GM23338 (cell line): ENCODE measurements around the gene RSRC2. TPM values are rescaled to one million over a fixed set of nuclear protein-coding genes. Genes with fewer than 3 reads are reported as not detected.

ENCODE experiments used
- CREB1 ChIP-seq: fragments of 250-450 bp; sonication (Bioruptor Pico); IDR thresholded peaks from 2 replicates; pipeline ENCODE4 v1.5.0; 2020; ENCODE audit warnings: low read depth, mild to moderate bottlenecking, moderate library complexity
- EZH2 ChIP-seq: fragments of 200-600 bp; sonication (generic); IDR thresholded peaks from one replicate; pipeline ENCODE4 v1.8.0; 2017; ENCODE audit warnings: antibody characterized with exemption, mild to moderate bottlenecking, low read depth; ENCODE audit not compliant: unreplicated experiment
- JUNB ChIP-seq: IDR thresholded peaks from one replicate; pipeline ENCODE4 v1.6.1; 2016; ENCODE audit warnings: antibody characterized with exemption; ENCODE audit not compliant: unreplicated experiment
- POLR2AphosphoS5 ChIP-seq: IDR thresholded peaks from 2 replicates; pipeline ENCODE4 v1.6.1; 2016; ENCODE audit warnings: antibody characterized with exemption, low read depth
- STAT1 ChIP-seq: IDR thresholded peaks from one replicate; pipeline ENCODE4 v1.6.1; 2016; ENCODE audit warnings: antibody characterized with exemption; ENCODE audit not compliant: unreplicated experiment
- ZNF462 ChIP-seq: fragments of 250-450 bp; sonication (Bioruptor Pico); IDR thresholded peaks from 2 replicates; pipeline ENCODE4 v1.5.0; 2020; ENCODE audit warnings: mild to moderate bottlenecking, moderate library complexity
- polyA plus RNA-seq: library from polyadenylated mRNA; unstranded; fragments of >200 nt; fragmentation: Nextera tagmentation; extraction: Ambion mirVana; gene quantifications from 2 replicates; pipeline ENCODE4 v1.2.1, GENCODE V29; 2016
- small RNA-seq: library from RNA; depleted of rRNA; stranded (forward); fragments of <200 nt; gene quantifications from one replicate; pipeline ENCODE3, GENCODE V24; 2014; ENCODE audit warnings: low replicate concordance
- total RNA-seq: library from RNA; depleted of rRNA; stranded (reverse); fragments of >200 nt; shearing (Covaris generic); gene quantifications from 2 replicates; pipeline ENCODE4 v1.2.3, GENCODE V29; 2014; rRNA removed
- TF ChIP-seq, protein P1 (sequence below), 2 experiments: fragments of 200-600 bp in 1 of 2; sonication (generic) in 1 of 2; conservative IDR thresholded peaks; 2 replicates each; pipeline versions ENCODE4 v1.5.1 to v1.6.1; 2016 to 2017; ENCODE audit warnings: antibody characterized with exemption in 2 of 2, low read depth in 2 of 2, mild to moderate bottlenecking in 2 of 2, moderate library complexity in 1 of 2

Gene RSRC2
- total and polyA plus RNA-seq, 2 experiments from 2014 or later: 76.3 to 184 TPM

GRCh38 chr12:122454250-122454721 is 72.5 kb downstream of the RSRC2 start (continued):
- TF ChIP-seq ZNF462: no peak
- no peak for TF ChIP-seq EZH2
- no peak for TF ChIP-seq STAT1
- TF ChIP-seq POLR2AphosphoS5: no peak
- no peak for TF ChIP-seq CREB1 (CRISPR knock-in tag)
- TF ChIP-seq, protein P1, sequence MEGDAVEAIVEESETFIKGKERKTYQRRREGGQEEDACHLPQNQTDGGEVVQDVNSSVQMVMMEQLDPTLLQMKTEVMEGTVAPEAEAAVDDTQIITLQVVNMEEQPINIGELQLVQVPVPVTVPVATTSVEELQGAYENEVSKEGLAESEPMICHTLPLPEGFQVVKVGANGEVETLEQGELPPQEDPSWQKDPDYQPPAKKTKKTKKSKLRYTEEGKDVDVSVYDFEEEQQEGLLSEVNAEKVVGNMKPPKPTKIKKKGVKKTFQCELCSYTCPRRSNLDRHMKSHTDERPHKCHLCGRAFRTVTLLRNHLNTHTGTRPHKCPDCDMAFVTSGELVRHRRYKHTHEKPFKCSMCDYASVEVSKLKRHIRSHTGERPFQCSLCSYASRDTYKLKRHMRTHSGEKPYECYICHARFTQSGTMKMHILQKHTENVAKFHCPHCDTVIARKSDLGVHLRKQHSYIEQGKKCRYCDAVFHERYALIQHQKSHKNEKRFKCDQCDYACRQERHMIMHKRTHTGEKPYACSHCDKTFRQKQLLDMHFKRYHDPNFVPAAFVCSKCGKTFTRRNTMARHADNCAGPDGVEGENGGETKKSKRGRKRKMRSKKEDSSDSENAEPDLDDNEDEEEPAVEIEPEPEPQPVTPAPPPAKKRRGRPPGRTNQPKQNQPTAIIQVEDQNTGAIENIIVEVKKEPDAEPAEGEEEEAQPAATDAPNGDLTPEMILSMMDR (conservative IDR thresholded peaks at IDR 0.05; ENCODE audit: low read depth in 2 of 2): no peak
- TF ChIP-seq JUNB: no peak

Small RNA genes lying within 50 kb of the gene (small RNA-seq; reads per million reads assigned to genes)
- gene AC026333.1: not detected
- 0.37 reads per million, percentile 22 among the genes with 10 or more reads in this experiment for gene RF00411

Other genes starting within 250 kb of the RSRC2 start
- gene CLIP1, start 104.3 kb downstream of the RSRC2 start, total RNA-seq: 15.0 and 21.1 TPM in 2 replicates
- gene CLIP1, start 104.3 kb downstream of the RSRC2 start, polyA plus RNA-seq: 8.6 and 11.5 TPM in 2 replicates
- 21.7 and 39.0 TPM in 2 replicates for gene ZCCHC8, start 26.0 kb downstream of the RSRC2 start, total RNA-seq
- 23.9 and 24.8 TPM in 2 replicates for gene ZCCHC8, start 26.0 kb downstream of the RSRC2 start, polyA plus RNA-seq
- 85.2 and 98.0 TPM in 2 replicates for gene KNTC1, start 313 bp upstream of the RSRC2 start, total RNA-seq
- gene KNTC1, start 313 bp upstream of the RSRC2 start, polyA plus RNA-seq: 47.3 and 55.2 TPM in 2 replicates
- not detected in 2 replicates for gene HCAR2, start 176.4 kb upstream of the RSRC2 start, total RNA-seq
- not detected in 2 replicates for gene HCAR2, start 176.4 kb upstream of the RSRC2 start, polyA plus RNA-seq
- gene HCAR3, start 189.9 kb upstream of the RSRC2 start, total RNA-seq: not detected in 2 replicates
- gene HCAR3, start 189.9 kb upstream of the RSRC2 start, polyA plus RNA-seq: not detected in 2 replicates
- 0.17 TPM in 1 of 2 replicates, not detected in the other for gene HCAR1, start 203.9 kb upstream of the RSRC2 start, total RNA-seq
- 0.07 TPM in 1 of 2 replicates, not detected in the other for gene HCAR1, start 203.9 kb upstream of the RSRC2 start, polyA plus RNA-seq
- gene DENR, start 225.9 kb upstream of the RSRC2 start, total RNA-seq: 55.2 and 55.8 TPM in 2 replicates
- gene DENR, start 225.9 kb upstream of the RSRC2 start, polyA plus RNA-seq: 129 and 130 TPM in 2 replicates
- 0.16 and 0.31 TPM in 2 replicates for gene CCDC62, start 247.6 kb upstream of the RSRC2 start, total RNA-seq
- 0.13 and 0.61 TPM in 2 replicates for gene CCDC62, start 247.6 kb upstream of the RSRC2 start, polyA plus RNA-seq